ENCODE data around the gene TP73.

TP73 gene

DNA sequence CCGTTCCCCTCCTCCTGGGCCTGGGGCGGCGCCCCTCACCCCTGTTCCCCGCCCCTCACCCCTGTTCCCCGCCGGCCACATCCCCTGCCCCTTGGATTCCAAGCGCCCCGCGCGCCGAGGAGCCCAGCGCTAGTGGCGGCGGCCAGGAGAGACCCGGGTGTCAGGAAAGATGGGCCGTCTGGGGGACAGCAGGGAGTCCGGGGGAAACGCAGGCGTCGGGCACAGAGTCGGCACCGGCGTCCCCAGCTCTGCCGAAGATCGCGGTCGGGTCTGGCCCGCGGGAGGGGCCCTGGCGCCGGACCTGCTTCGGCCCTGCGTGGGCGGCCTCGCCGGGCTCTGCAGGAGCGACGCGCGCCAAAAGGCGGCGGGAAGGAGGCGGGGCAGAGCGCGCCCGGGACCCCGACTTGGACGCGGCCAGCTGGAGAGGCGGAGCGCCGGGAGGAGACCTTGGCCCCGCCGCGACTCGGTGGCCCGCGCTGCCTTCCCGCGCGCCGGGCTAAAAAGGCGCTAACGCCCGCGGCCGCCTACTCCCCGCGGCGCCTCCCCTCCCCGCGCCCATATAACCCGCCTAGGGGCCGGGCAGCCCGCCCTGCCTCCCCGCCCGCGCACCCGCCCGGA, at the start of gene TP73:
TP73 (plus strand) TSS at position 587 of the 618 bp plus-strand sequence. CDS start 29,850 bp downstream, outside the sequence.
- no peak for DNase-seq

GRCh38 chr1:3603156-3603555, 49.2 kb upstream of the TP73 start:
- no peak for DNase-seq

- DNase-seq, result no peak
Measured at GRCh38 chr1:3603571-3604467, 48.5 kb upstream of the TP73 start.

DNA sequence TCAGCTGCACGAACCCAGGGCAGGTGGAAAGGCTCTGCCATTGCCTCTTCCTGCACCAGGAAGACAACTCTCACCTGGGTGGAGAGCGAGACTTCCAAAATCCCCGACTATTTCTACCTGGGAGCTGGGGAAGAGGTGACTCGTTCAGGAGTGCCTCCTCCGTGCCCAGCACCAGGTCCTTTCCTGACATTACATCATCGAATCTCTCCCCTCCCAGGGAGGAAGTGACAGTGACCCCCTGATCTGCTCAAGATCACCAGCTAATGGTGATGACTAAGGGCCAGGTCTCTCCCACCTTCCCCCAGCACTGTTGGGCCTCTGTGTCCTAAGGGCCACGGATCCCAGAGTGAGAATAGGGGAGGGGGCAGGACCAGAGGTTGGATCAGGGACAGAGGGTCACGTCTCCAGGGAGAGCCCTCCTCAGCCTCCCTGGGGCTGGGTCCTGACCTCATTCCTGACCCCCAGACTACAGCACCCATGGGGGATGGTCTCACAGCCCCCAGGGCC, 47.8 kb upstream of the TP73 start:
- no peak for DNase-seq

- DNase-seq, result no peak
Measured at GRCh38 chr1:3604997-3605823, 47.1 kb upstream of the TP73 start.

- no peak for DNase-seq
Measured at GRCh38 chr1:3606779-3607702, 45.3 kb upstream of the TP73 start.

- DNase-seq, result no peak
Measured at GRCh38 chr1:3607703-3608065, 44.6 kb upstream of the TP73 start.

GRCh38 chr1:3608154-3608553, 44.2 kb upstream of the TP73 start:
- DNase-seq, result no peak

GRCh38 chr1:3609016-3609768, 43.1 kb upstream of the TP73 start:
- DNase-seq, result no peak

- no peak for DNase-seq
Measured at GRCh38 chr1:3609769-3610526, 42.4 kb upstream of the TP73 start.

- DNase-seq, result no peak
Measured at GRCh38 chr1:3610527-3611169, 41.7 kb upstream of the TP73 start.

DNA sequence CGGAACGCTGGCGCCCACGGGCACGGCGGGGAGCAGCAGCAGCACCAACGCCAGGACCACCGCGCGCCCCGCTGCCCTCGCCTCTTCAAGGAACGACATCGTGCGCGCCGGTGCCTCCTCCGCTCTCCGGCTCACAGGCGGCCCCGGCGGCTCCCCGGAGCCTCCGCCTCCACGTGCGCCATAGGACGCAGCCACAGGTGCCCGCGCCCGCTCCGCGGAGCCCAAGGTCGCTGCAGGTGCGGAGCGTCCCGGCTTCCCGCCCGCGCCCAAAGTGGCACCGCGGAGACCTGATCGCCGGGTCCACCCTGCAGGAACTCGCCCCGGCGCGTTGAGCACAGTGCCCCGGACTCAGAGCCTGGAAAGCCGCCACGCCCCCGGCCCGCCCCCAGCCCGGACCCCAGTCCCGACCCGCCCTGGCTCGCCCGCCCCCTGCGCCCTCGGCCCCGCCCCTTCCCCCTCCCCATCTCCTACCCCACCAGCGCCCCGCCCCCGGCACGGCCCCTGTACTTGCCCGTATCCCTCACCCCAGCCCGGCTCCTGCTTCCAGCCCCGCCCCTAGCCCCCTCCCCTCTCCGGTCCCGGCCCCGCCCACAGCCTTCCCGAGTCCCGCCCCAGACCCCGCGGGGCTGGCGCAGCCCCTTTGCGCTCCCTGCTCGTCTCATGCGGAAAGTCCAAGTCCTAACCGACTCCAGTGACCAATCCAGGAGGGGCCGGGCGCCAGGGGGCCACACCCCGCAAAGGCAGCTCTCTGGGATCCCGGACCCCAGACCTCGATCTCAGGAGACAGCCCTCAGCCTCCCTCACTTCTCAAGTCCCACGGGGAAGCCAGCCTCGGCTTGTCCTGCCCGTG, 40.9 kb upstream of the TP73 start, which contains the start of gene MEGF6:
MEGF6 (minus strand) TSS at position 339 of the 850 bp plus-strand sequence; CDS start at position 99, 240 bp downstream.
- DNase-seq, result peak; percentile 71

DNA sequence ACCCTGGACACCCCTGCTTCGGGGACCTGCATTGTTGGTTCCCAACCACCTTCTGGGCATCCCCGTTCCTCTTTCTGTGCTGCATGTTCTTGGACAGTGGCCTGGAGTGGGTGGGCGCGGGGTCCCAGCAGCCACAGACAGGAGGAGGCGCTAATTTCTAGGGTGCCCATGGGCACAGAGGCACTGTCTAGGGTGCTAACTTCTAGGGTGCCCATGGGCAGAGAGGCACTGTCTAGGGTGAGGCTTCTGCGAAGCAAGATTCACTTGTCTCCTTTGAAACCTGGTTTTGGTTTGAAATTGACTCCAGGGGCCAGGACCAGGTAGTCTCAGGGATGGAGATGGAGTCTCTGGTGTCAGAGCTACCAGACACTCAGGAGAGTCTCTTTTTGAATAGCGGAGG, 40.2 kb upstream of the TP73 start:
- DNase-seq, result no peak

DNA sequence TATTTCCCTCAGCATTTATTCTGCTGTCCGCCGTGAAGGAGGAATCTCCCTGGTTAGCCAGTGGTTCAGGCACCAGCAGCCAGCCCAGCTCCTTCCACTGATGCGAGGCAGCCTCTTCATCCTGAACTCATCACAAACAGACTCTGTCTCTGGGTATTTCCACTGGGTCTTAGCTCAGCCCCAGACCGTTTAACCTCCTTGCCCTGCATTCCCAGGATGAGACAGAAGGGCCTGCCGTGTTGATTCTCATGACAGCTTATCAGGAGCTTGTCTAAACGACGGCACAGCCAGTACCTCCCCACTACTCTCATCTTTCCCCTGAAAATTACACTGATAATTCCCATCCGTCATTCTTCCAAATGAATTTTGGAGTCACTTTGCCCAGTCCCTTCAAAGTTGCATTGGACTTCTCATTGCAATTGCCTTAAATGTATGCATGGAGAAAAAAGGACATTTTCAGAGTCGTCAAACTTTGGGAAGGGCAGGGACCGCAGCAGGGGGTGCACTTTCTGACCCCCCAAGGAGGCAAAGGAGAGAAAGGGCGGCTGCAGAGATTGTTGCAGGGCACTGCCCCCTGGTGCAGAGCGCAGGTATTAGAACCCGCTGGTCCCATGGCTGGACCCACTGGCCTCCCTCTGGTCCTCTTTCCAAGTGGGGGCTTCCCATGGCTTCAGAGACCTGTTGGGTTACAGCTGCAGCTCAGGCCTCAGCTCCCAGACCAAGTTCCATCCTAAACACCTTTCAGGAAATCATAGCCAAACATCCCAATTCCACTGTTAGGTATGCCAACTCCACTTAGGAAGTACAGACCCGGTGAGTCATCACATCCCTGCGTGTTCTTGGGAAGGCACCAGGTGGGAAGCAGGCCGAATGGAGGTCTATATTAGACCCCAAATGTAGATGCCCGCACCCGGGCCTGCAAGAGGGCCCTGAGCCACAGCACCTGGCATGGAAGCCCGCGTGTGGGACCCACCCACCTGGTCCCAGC, 37.3 kb upstream of the TP73 start:
- DNase-seq, result peak; percentile 81

DNA sequence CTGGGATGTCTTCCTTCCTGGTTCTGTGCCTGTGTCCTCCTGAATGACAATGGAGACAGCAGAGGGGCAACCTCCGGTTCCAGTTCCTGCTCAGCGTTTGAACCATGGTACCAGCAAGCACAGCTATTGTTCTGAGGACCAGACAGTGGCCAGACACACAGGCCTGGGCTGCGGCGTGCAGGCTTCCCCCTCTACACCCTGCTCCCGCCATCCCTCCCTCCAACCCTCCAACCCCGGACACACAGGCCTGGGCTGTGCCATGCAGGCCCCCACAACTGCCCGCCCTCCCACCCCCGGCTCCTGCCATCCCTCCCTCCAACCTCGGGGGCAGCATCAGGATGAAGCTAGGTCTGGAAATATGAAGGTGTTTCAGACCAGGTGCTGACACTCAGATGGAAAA, 35.5 kb upstream of the TP73 start:
- DNase-seq, result no peak

DNA sequence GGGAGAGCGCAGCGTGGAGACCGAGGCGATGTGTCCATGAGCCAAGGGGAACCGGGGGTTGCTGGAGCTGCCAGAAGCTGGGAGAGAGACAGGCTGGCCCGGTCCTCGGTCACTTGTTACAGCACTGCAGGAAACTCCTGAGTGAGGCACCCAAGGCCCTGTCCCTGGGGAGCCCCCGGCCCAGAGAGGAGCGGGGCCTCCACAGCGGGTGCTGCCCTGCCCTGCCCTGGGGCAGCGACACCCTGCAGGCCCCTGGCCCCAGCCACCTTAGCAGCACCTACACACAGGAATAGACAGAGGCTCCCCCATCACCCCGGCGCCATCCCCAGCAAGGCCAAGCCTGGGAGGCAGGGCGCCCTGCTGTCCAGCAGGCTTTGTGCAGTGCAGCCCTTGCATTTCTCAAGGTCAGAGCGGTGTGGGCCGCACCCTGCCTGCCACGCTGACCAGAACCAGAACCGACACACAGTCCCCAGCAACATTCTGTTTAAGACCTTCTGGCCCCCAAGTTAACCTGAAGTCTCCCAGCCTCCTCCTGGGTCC, 34.4 kb upstream of the TP73 start:
- no peak for DNase-seq

DNA sequence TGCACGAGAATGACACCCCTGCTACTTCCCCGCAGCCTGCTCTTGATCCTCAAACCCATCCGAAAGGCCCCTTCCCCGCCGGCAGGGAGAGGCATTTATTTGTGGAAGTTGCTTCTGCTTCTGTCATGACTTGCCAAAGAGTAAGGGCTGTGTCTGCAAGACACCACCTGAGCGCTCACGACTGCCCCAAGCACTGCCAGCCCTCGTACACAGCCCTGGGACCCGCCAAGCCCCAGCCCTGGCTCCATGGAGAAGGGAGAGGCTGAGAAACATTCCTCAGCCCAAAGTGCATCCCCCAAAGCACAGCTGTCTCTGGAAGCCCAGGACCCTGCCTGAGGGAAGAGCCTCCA, 33.8 kb upstream of the TP73 start:
- DNase-seq, result no peak
